HCT116 (cell line): ENCODE measurements around the gene RPS6KC1. TPM values are rescaled to one million over a fixed set of nuclear protein-coding genes. Genes with fewer than 3 reads are reported as not detected.

Experiments used
- ATAC-seq: fragments of 200-7000 bp; cut with Tn5 transposase; 2 replicates; pipeline ENCODE4 v1.9.1; 2020; ENCODE audit warnings: mild to moderate bottlenecking, moderate library complexity
- BruUV-seq: library from RNA; stranded (reverse); fragments of 400-500 nt; replicated peaks from 2 replicates; lab custom pipeline; 2021; lab: Mats Ljungman, UMichigan
- CTCF ChIA-PET: fragments of 300-600 bp; sonication (Branson Sonifier 250); formaldehyde crosslinking; loops from one replicate; lab custom pipeline; 2021; ENCODE audit warnings: antibody characterized with exemption; lab: Charles Lee
- POLR2A ChIA-PET: fragments of 300-600, 350-600 bp; sonication (Branson Sonifier 250); formaldehyde crosslinking; loops from one replicate; lab custom pipeline; 2021; ENCODE audit warnings: antibody characterized with exemption; lab: Charles Lee
- RAD21 ChIA-PET, 2 experiments: fragments of 300-600 bp; sonication (Branson Sonifier 250); formaldehyde crosslinking; loops; one replicate each; lab custom pipeline; 2023; ENCODE audit warnings: low total read pairs in 2 of 2; ENCODE audit not compliant: uncharacterized antibody in 2 of 2, unreplicated experiment in 2 of 2, low non-redundant PET in 1 of 2; lab: Charles Lee
- DNase-seq: peaks from one replicate; pipeline ENCODE4 v3.0.0-alpha.2; 2010; ENCODE audit warnings: low read depth, low spot score
- H2AFZ ChIP-seq: fragments of 200-600 bp; shearing (Covaris generic), sonication (generic); 2 replicates; pipeline ENCODE4 v1.6.1; 2017; ENCODE audit warnings: low read depth, mixed run types, mixed read lengths, antibody characterized with exemption, low read length; ENCODE audit not compliant: poor library complexity, severe bottlenecking
- H3K27ac ChIP-seq: 2 replicates; pipeline ENCODE4 v1.5.1; 2012; ENCODE audit warnings: low read depth, low read length
- H3K27me3 ChIP-seq: fragments of 200-600 bp; sonication (generic); 2 replicates; pipeline ENCODE4 v1.6.1; 2016; ENCODE audit warnings: mixed run types, low read length, mixed read lengths; ENCODE audit not compliant: insufficient read depth
- H3K36me3 ChIP-seq, 2 experiments: fragments of 200-500 bp in 1 of 2; fragments of 200-600 bp in 1 of 2; sonication (Bioruptor generic) in 1 of 2; sonication (generic) in 1 of 2; 2 replicates each; pipeline versions ENCODE4 v1.5.1 to v1.6.1; 2014 to 2016; ENCODE audit warnings: low read length in 2 of 2, inconsistent platforms in 1 of 2, mixed read lengths in 1 of 2, mixed run types in 1 of 2; ENCODE audit not compliant: insufficient read depth in 2 of 2, control insufficient read depth in 1 of 2
- H3K4me1 ChIP-seq, 2 experiments: fragments of 200-600 bp in 1 of 2; sonication (generic) in 1 of 2; 2 replicates each; pipeline versions ENCODE4 v1.5.1 to v1.6.1; 2012 to 2017; ENCODE audit warnings: low read length in 2 of 2, inconsistent platforms in 1 of 2, mild to moderate bottlenecking in 1 of 2, mixed read lengths in 1 of 2, mixed run types in 1 of 2, moderate library complexity in 1 of 2; ENCODE audit not compliant: insufficient read depth in 2 of 2, control insufficient read depth in 1 of 2
- H3K4me2 ChIP-seq: fragments of 200-600 bp; sonication (generic); 2 replicates; pipeline ENCODE4 v1.6.1; 2017; ENCODE audit warnings: mixed run types, low read length, mixed read lengths
- H3K4me3 ChIP-seq, 2 experiments: fragments of 200-600 bp in 1 of 2; sonication (generic) in 1 of 2; replicated peaks in 1 of 2; 2 replicates each; pipeline ENCODE4 v1.5.1; 2011 to 2016; ENCODE audit warnings: low read length in 2 of 2, control low read depth in 1 of 2, low read depth in 1 of 2, mild to moderate bottlenecking in 1 of 2, mixed read lengths in 1 of 2, mixed run types in 1 of 2
- H3K79me2 ChIP-seq: fragments of 200-600 bp; sonication (generic); 2 replicates; pipeline ENCODE4 v1.6.1; 2017; ENCODE audit warnings: mild to moderate bottlenecking, mixed run types, low read length, moderate library complexity, mixed read lengths; ENCODE audit not compliant: insufficient read depth
- H3K9ac ChIP-seq: fragments of 200-600 bp; sonication (generic); 2 replicates; pipeline ENCODE4 v1.6.1; 2016; ENCODE audit warnings: low read length, mixed read lengths
- H3K9me2 ChIP-seq: fragments of 200-600 bp; sonication (generic), shearing (Covaris generic); 2 replicates; pipeline ENCODE4 v1.6.1; 2017; ENCODE audit warnings: mixed run types, mild to moderate bottlenecking, moderate library complexity; ENCODE audit not compliant: insufficient read depth
- H3K9me3 ChIP-seq, 2 experiments: fragments of 200-500 bp in 1 of 2; fragments of 200-600 bp in 1 of 2; sonication (Bioruptor generic) in 1 of 2; sonication (generic) in 1 of 2; 2 replicates each; pipeline ENCODE4 v1.6.1; 2014 to 2017; ENCODE audit warnings: low read length in 2 of 2, mixed read lengths in 2 of 2, inconsistent platforms in 1 of 2, low read depth in 1 of 2, mild to moderate bottlenecking in 1 of 2, mixed run types in 1 of 2, moderate library complexity in 1 of 2; ENCODE audit not compliant: control insufficient read depth in 1 of 2, insufficient read depth in 1 of 2
- H4K20me1 ChIP-seq: fragments of 200-600 bp; sonication (generic), shearing (Covaris generic); 2 replicates; pipeline ENCODE4 v1.6.1; 2017; ENCODE audit warnings: mixed run types, mild to moderate bottlenecking, moderate library complexity; ENCODE audit not compliant: insufficient read depth
- CBX3 ChIP-seq: IDR thresholded peaks from 2 replicates; pipeline ENCODE4 v1.6.1; 2012; ENCODE audit warnings: low read depth
- CEBPB ChIP-seq: IDR thresholded peaks from 2 replicates; pipeline ENCODE4 v1.6.1; 2012; ENCODE audit warnings: low read depth
- EZH2 ChIP-seq: fragments of 200-600 bp; sonication (generic); IDR thresholded peaks from 2 replicates; pipeline ENCODE4 v1.6.1; 2017; ENCODE audit warnings: antibody characterized with exemption, mixed run types
- EZH2phosphoT487 ChIP-seq: fragments of 200-600 bp; IDR thresholded peaks from 2 replicates; pipeline ENCODE4 v1.6.1; 2018; ENCODE audit warnings: antibody characterized with exemption, borderline replicate concordance
- FOSL1 ChIP-seq: IDR thresholded peaks from 2 replicates; pipeline ENCODE4 v1.6.1; 2012; ENCODE audit warnings: low read depth
- MAX ChIP-seq: IDR thresholded peaks from 2 replicates; pipeline ENCODE4 v1.6.1; 2012
- POLR2A ChIP-seq: IDR thresholded peaks from 2 replicates; pipeline ENCODE4 v1.7.0; 2011; ENCODE audit warnings: borderline replicate concordance; ENCODE audit not compliant: insufficient read depth, insufficient read length; ENCODE audit errors: extremely low read depth
- POLR2AphosphoS5 ChIP-seq: IDR thresholded peaks from 2 replicates; pipeline ENCODE4 v1.6.1; 2011; ENCODE audit warnings: mild to moderate bottlenecking, low read depth, low read length, moderate library complexity
- RAD21 ChIP-seq: IDR thresholded peaks from 2 replicates; pipeline ENCODE4 v1.6.1; 2012; ENCODE audit warnings: low read depth, mild to moderate bottlenecking
- REST ChIP-seq: IDR thresholded peaks from 2 replicates; pipeline ENCODE4 v1.6.1; 2012; ENCODE audit warnings: low read depth
- SIN3A ChIP-seq: IDR thresholded peaks from 2 replicates; pipeline ENCODE4 v1.6.1; 2012; ENCODE audit warnings: low read depth
- TCF7L2 ChIP-seq: IDR thresholded peaks from 2 replicates; pipeline ENCODE4 v1.7.0; 2011; ENCODE audit warnings: borderline replicate concordance, inconsistent platforms; ENCODE audit not compliant: insufficient read depth, insufficient read length; ENCODE audit errors: extremely low read depth
- ZFX ChIP-seq: fragments of 450-650 bp; IDR thresholded peaks from 2 replicates; pipeline ENCODE4 v1.6.1; 2017
- ZNF274 ChIP-seq: fragments of 200-500 bp; sonication (Bioruptor generic); IDR thresholded peaks from 2 replicates; pipeline ENCODE4 v1.6.1; 2014; ENCODE audit warnings: mild to moderate bottlenecking, low read depth, low read length, inconsistent platforms
- intact Hi-C: fragments of 100-400 bp; cut with micrococcal nuclease; formaldehyde crosslinking; loops from 2 replicates; pipeline ENCODE4 v1.10.0; 2022
- total RNA-seq: library from RNA; stranded (reverse); gene quantifications from one replicate; pipeline ENCODE4 v1.2.1, GENCODE V29; 2021; ENCODE audit not compliant: unreplicated experiment
- TF ChIP-seq, protein P1 (sequence below): IDR thresholded peaks from 2 replicates; pipeline ENCODE4 v1.6.1; 2012

RPS6KC1 gene
- total RNA-seq, 1 experiment from 2014 or later: 15.9 TPM

DNA sequence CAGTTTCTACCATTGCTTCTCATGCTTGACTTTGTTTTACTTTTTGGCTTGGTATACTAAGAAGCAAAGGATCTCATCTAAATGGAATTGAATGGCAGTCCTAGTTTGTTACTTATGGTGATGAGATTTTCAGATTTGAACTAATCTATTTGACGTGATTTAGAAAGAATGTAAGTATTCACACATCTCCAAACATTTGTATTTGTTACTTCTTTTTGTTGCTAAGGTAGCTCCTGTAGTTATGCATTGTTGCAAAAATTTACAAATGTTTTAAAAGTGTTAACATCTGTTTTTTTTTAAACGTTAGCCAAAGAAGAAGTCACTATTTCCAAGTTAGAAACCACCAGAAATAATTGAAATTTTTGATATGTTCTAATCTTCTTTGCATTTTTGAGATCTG lies 222.5 kb downstream of the RPS6KC1 start (continued):
- TF ChIP-seq TCF7L2 (no peak), POLR2A (no peak), CBX3 (no peak), SIN3A (no peak), FOSL1 (no peak)

- no peak for DNase-seq
- ChIA-PET POLR2A (no interaction called here), RAD21 (no interaction called here)
These were observed 223.1 kb downstream of the RPS6KC1 start for GRCh38 chr1:213274140-213274539.

More at GRCh38 chr1:213274140-213274539, 223.1 kb downstream of the RPS6KC1 start:
- H3K36me3 ChIP-seq: no peaks in the 10 kb centered on the region
- intact Hi-C loops: loop anchor here (10.0 kb wide), 1 partner anchor 59 kb away; no protein-coding TSS in a partner anchor
- no peak overlapping the region for H3K9ac ChIP-seq
- H3K4me1 ChIP-seq: no peaks in the 10 kb centered on the region
- H3K27ac ChIP-seq: no peak overlapping the region
- no peak overlapping the region for H3K4me2 ChIP-seq
- H4K20me1 ChIP-seq: no peaks in the 10 kb centered on the region
- no peaks in the 10 kb centered on the region for H3K9me3 ChIP-seq
- no peak for ATAC-seq
- BruUV-seq: no TSS peak
- H3K4me3 ChIP-seq: no peak overlapping the region
- TF ChIP-seq, protein P1, sequence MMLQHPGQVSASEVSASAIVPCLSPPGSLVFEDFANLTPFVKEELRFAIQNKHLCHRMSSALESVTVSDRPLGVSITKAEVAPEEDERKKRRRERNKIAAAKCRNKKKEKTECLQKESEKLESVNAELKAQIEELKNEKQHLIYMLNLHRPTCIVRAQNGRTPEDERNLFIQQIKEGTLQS: no peak
- TF ChIP-seq TCF7L2 (no peak), ZNF274 (no peak), CEBPB (no peak), SIN3A (no peak), EZH2 (no peak), ZFX (no peak), REST (no peak), MAX (no peak), RAD21 (no peak), EZH2phosphoT487 (no peak), FOSL1 (no peak), POLR2AphosphoS5 (no peak)
- no peak overlapping the region for H2AFZ ChIP-seq
- no peaks in the 10 kb centered on the region for H3K9me2 ChIP-seq
- CTCF ChIA-PET: no interaction called here
- no peaks in the 10 kb centered on the region for H3K79me2 ChIP-seq
- no peaks in the 10 kb centered on the region for H3K27me3 ChIP-seq
